T-helper 9 cell (primary cell): ENCODE results near the gene IBTK.
"Not testable (repeated sequence)": the region's sequence is repeated elsewhere in the genome, so short reads cannot be mapped to it uniquely, and the experiment has no call there.

Source experiments
- DNase-seq: peaks from one replicate; pipeline ENCODE4 v3.0.0-alpha.2; 2020
- total RNA-seq, 2 donors: gene quantifications; one replicate each; lab custom pipeline; 2026; lab: John Stamatoyannopoulos, UW

Gene IBTK
- total RNA-seq, result 67.1 to 105 reads per million in 2 donors

GRCh38 chr6:82247505-82248272, at the start of gene IBTK:
TSS of gene IBTK (minus strand) at chr6:82247744. CDS start at chr6:82240486, 7,258 bp downstream.
- peak; percentile 89 for DNase-seq

- no peak for DNase-seq
Measured at GRCh38 chr6:82283771-82284410, 36.3 kb upstream of the IBTK start.

- DNase-seq, result not testable (repeated sequence)
Measured at GRCh38 chr6:82281550-82281949, 34.0 kb upstream of the IBTK start.

- no peak for DNase-seq
Measured at GRCh38 chr6:82277686-82278085, 30.1 kb upstream of the IBTK start.

GRCh38 chr6:82275686-82276085, 28.1 kb upstream of the IBTK start:
- no peak for DNase-seq

- DNase-seq, result no peak
Measured at GRCh38 chr6:82273295-82273694, 25.8 kb upstream of the IBTK start.

- DNase-seq, result no peak
Measured at GRCh38 chr6:82270881-82271635, 23.5 kb upstream of the IBTK start.

- DNase-seq, result no peak
Measured at GRCh38 chr6:82268301-82268846, 20.8 kb upstream of the IBTK start.

GRCh38 chr6:82264824-82265223, 17.3 kb upstream of the IBTK start:
- no peak for DNase-seq

GRCh38 chr6:82264321-82264720, 16.8 kb upstream of the IBTK start:
- no peak for DNase-seq

GRCh38 chr6:82263916-82264315, 16.4 kb upstream of the IBTK start:
- DNase-seq, result no peak

GRCh38 chr6:82260997-82261732, 13.6 kb upstream of the IBTK start:
- DNase-seq, result no peak

GRCh38 chr6:82259389-82259788, 11.8 kb upstream of the IBTK start:
- no peak for DNase-seq

- no peak for DNase-seq
Measured at GRCh38 chr6:82257088-82257774, 9.7 kb upstream of the IBTK start.

GRCh38 chr6:82254722-82255121, 7.2 kb upstream of the IBTK start:
- DNase-seq, result not testable (repeated sequence)

GRCh38 chr6:82251942-82252341, 4.4 kb upstream of the IBTK start:
- no peak for DNase-seq

GRCh38 chr6:82249381-82250253, 2.1 kb upstream of the IBTK start:
- no peak for DNase-seq

GRCh38 chr6:82248273-82248735, 760 bp upstream of the IBTK start:
- DNase-seq, result no peak

GRCh38 chr6:82246802-82247504, 591 bp downstream of the IBTK start:
- no peak for DNase-seq

GRCh38 chr6:82246370-82246769, 1.2 kb downstream of the IBTK start:
- no peak for DNase-seq
